NB4 (cell line): ENCODE data around the gene TTC4.

Experiments used
- DNase-seq: peaks from one replicate; pipeline ENCODE4 v3.0.0; 2010; ENCODE audit warnings: low read depth
- H3K4me3 ChIP-seq: one replicate; pipeline ENCODE4 v1.5.1; 2011; ENCODE audit warnings: mild to moderate bottlenecking, low read depth, low read length, moderate library complexity
- MYC ChIP-seq: IDR thresholded peaks from 2 replicates; pipeline ENCODE4 v1.6.1; 2011; ENCODE audit warnings: low read depth, low read length
- POLR2A ChIP-seq: IDR thresholded peaks from 2 replicates; pipeline ENCODE4 v1.6.1; 2011; ENCODE audit warnings: mild to moderate bottlenecking; ENCODE audit not compliant: insufficient read length; ENCODE audit errors: extremely low read depth
- TF ChIP-seq, protein P1 (sequence below): IDR thresholded peaks from one replicate; pipeline ENCODE4 v1.5.1; 2012; ENCODE audit warnings: low read depth, low read length
- TF ChIP-seq, protein P2 (sequence below): IDR thresholded peaks from 2 replicates; pipeline ENCODE4 v1.6.1; 2011; ENCODE audit warnings: low read depth, low read length

Gene TTC4

DNA sequence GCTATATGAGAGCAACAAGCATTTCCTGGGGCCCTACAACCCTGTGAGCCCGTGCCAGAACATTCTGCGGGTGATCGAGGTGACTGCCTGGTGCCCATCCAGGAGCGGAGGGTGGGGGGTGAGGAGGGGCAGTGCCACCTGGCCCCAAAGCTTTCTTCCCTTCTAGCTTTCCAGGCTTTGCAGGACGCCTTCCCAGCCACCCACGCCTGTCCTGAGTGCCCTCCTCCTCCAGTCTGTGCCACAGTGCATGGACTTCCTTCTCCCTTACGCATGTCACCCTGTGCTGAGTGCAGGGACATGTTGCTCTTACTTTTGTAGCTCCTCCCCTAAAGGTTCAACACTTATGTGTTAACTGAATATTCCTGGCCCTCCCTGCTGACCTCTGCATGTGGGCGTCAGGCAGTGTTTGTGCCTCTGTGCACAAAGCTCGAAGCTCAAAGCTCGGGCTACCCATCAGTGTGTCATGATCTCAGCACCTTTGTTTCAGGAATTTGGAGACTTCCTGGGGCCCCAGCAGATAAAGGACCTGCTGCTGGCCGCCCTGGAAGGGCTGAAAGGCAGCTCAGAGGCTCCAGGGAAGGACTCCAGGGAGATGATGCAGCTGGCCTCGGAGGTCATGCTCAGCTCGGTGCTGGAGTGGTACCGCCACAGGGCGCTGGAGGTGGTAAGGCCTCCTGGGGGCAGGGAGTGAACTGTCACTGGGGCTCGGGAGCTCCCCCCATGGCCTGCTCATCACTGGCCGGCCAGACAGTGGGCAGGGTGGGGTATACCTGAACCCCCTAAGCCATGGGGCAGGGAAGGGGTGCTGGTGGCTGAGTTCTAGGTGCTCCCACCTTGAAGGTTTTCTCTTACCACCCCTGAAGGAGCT is 36.7 kb upstream of the TTC4 start:
- TF ChIP-seq, protein P1, sequence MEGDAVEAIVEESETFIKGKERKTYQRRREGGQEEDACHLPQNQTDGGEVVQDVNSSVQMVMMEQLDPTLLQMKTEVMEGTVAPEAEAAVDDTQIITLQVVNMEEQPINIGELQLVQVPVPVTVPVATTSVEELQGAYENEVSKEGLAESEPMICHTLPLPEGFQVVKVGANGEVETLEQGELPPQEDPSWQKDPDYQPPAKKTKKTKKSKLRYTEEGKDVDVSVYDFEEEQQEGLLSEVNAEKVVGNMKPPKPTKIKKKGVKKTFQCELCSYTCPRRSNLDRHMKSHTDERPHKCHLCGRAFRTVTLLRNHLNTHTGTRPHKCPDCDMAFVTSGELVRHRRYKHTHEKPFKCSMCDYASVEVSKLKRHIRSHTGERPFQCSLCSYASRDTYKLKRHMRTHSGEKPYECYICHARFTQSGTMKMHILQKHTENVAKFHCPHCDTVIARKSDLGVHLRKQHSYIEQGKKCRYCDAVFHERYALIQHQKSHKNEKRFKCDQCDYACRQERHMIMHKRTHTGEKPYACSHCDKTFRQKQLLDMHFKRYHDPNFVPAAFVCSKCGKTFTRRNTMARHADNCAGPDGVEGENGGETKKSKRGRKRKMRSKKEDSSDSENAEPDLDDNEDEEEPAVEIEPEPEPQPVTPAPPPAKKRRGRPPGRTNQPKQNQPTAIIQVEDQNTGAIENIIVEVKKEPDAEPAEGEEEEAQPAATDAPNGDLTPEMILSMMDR, result no peak
- TF ChIP-seq POLR2A, result no peak
- TF ChIP-seq MYC, result no peak
- TF ChIP-seq, protein P2, sequence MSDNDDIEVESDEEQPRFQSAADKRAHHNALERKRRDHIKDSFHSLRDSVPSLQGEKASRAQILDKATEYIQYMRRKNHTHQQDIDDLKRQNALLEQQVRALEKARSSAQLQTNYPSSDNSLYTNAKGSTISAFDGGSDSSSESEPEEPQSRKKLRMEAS, result no peak
- peak; percentile 9 for DNase-seq
- no peak overlapping the region for H3K4me3 ChIP-seq

DNA sequence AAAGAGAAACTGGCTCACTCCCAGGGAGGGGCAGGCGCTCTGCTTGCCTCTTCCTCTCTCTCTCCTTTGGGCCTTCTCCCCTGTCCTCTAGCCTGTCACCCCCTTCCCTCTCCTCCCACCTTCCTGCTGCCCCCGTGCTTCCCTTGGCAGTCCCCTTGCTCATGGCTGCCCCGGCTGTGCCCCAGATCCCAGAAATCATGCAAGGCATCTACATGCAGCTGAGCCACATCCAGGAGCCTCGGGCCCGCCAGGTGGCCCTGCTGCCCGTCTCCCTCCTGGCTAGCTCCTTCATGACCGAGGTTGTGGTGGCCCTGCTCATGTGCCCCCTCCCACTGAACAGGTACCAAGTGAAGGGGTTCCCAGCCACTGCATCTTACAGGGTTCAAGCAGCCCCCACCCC is 36.0 kb upstream of the TTC4 start:
- no peak overlapping the region for H3K4me3 ChIP-seq
- DNase-seq, result no peak
- TF ChIP-seq, protein P2, result no peak
- TF ChIP-seq POLR2A, result no peak
- TF ChIP-seq, protein P1, result no peak
- no peak for TF ChIP-seq MYC

DNA sequence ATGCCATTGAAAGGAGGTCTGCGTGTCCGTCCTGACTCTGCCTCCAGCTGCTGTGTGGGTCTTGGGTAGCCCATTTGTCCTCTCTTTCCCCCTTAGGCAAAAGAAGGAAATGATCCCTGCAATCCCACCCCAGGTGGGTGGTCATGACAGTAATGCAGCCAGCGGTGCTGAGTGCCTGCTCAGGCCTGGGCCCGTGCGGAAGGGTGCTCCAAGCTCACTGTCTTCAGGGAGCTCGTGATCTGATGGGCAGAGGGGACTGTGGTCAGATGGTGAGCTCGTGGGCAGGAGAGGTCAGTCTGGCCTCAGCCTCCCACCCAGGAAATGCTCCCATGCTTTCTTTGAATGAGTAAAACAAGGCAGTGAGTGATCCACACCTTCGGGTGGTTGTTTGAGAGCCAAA is 35.3 kb upstream of the TTC4 start:
- no peak for DNase-seq
- TF ChIP-seq, protein P1, result no peak
- no peak for TF ChIP-seq MYC
- TF ChIP-seq, protein P2, result no peak
- no peak for TF ChIP-seq POLR2A

DNA sequence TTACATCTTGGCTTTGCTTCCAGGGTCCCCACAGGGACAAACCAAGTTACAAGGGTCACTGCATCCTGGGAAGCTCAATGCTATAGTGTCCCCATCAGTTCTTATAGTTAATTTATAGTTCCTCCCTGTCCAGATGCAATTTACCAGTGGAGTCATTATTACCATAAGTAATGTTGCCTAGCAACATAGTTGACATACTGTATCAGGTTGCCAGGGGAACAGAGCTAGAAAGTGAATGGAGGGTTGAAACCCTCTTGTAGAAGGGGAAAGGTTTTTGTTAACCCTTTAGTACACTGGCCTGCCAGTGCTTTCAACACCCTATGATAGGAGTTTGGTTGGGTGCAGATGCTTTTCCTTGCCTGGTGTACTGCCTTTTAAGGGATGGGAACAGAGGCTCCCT is 34.3 kb upstream of the TTC4 start:
- no peak for DNase-seq
- H3K4me3 ChIP-seq, result no peak overlapping the region
- TF ChIP-seq, protein P2, result no peak
- TF ChIP-seq POLR2A (no peak), MYC (no peak)
- TF ChIP-seq, protein P1, result no peak

More for the DNA sequence above, 35.3 kb upstream of the TTC4 start:
- no peak overlapping the region for H3K4me3 ChIP-seq

DNA sequence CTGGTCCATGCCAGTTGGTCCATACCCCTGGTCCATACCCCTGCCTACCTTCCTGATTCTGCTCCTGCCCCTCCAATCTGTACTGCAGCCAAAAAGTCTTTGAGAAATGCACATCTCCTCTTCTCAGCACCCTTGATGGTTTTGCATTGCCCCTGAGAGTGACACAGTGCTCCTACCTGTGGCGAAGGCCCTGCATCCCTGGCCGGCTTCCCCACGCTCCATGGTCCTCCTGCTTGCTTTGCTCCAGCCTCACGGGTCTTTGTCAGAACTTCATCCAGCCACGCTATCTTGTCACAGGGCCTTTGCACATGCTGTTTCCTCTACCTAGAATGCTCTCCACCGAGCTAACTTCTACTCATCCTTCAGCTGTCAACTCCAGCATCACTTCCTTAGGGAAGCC is 32.2 kb upstream of the TTC4 start:
- no peak for DNase-seq
- TF ChIP-seq, protein P1, result no peak
- TF ChIP-seq MYC, result no peak
- no peak for TF ChIP-seq POLR2A
- TF ChIP-seq, protein P2, result no peak
- H3K4me3 ChIP-seq, result no peak overlapping the region
